HS-27A (cell line): Measurements from ENCODE around the gene FAM118B.

ENCODE experiments used
- DNase-seq: peaks from one replicate; pipeline ENCODE4 v3.0.0-alpha.2; 2012; ENCODE audit warnings: low read depth, missing footprints

The FAM118B gene

DNA sequence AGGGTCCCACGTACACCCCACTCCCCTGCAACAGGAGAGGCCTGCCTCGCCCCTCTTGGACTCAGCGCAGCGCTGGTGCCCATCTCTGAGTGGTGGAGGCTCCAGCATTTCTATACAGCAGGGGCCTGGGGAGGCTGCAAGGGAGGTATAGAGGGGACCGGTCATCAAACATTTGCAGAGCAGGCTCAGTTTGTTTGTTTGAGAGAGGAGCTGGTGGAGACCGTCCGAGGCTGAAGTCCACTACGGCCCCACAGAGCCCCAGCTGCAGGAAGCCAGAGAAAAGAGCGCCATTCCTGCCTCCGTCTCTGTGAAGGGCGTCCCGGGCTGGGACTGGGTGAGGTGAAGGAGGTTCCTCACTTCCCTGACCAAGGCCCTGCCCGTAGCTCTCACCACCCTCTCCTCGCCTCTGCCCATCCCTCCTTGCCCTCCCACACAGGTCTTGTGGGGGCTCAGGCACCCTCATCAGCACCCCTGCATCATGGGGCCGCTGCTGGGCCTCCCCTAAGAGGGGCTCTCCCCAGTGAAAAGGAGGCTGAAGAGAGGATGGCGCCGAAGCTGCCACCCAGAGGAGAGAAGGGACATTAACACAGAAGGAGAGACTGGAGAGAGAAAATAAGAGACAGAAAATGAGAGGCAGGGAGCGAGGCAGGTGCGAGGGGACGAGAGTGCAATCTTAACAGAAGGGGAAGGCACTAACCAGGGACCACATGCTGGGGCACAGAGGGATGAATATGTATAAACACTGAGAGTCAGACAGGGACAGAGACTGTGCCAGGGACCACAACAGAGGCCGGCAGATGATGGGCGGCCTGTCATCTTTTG is 24.7 kb upstream of the FAM118B start:
- no peak for DNase-seq

DNA sequence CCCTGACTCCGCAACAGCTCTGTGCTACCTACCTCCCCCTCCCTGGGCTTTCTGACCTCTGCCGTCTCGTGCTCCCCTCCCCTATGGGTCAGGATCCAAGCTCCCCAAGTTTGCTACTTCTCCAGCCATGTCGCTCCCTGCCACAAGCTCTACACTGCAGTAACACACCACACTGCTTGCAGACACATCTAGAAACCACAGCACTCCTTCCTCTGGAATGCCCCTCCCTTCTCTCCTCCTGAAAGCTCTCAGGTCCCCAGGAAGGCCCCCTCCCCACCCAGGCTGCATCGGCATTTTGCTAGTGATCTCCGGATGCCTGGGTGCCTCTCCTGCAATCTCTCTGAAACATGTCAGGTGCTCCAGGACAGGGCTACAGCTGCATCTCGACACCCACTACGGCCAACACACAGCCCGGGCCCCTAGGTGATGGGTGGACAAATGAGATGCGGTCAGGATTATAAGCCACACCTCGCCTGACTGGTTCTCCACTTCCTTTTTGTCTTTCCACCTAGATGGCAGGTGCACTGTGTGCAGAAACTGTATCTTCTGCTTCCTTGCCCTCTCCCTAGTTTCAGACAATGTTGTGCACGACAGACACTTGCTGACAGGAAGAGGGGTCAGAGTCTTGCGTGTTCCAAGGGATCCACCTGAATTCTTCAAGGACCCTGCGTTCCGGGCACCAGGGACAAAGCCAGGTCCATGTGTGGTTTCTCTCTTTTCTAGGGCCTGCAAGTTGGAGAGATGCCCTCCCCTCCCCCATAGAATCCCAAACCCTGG is 23.1 kb upstream of the FAM118B start:
- DNase-seq, result no peak

GRCh38 chr11:126189109-126189929 is 22.3 kb upstream of the FAM118B start:
- no peak for DNase-seq

DNA sequence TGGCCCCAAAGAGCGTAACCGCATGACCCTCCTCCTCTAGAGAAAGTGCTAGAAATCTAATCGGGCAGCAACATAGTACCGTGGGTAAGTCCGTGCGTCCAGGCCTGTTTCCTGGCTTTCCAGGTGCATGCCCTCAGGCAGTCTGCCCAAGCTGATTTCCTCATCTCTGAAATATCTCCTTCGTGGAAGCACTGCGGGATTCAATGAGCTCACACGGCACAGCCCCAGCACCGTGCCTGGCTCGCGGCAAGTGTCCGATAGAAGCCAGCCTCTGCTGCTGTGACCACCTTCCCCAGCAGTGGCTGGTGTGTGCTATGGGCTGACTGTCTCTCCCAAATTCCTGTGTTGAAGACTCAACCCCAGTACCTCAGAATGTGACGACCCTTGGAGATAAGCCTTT is 20.8 kb upstream of the FAM118B start:
- no peak for DNase-seq

DNA sequence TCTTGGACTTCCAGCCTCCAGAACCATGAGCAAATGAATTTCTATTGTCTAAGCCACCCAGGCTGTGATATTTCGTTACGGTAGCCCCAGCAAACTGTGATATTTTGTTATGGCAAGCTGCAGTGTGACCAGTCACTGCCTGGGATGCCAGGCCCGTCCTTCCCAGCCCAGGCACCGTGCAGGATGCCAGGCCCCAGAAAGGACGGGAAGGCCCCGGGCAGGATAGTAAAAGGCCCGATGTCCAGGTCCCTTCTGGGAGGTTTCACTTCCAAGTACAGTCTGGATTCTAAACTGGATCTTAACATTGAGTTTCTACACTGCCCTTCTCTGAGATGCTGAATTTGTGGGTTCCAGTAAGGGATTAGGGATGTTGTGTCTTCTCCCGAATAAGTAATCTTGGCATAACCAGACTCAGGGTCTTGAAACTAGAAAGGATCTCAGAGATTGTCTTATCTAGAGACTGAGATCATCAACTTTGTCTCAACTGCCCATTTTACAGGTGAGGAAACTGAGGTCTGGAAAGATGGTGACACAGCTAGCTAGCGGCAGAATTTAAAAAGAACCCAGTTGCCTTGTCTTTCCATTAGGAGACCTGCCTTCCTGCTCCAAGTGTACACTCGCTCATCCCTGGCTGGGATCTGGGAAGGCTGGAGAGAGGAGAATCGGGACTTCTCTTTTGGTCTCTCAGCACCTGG is 20.1 kb upstream of the FAM118B start:
- no peak for DNase-seq

- DNase-seq, result no peak
These were observed 19.2 kb upstream of the FAM118B start for GRCh38 chr11:126192361-126192760.

- DNase-seq, result no peak
These were observed 18.5 kb upstream of the FAM118B start for GRCh38 chr11:126193038-126193478.

GRCh38 chr11:126194121-126194543 is 17.4 kb upstream of the FAM118B start:
- DNase-seq, result no peak

- DNase-seq, result no peak
These were observed 16.5 kb upstream of the FAM118B start for GRCh38 chr11:126195119-126195518.

DNA sequence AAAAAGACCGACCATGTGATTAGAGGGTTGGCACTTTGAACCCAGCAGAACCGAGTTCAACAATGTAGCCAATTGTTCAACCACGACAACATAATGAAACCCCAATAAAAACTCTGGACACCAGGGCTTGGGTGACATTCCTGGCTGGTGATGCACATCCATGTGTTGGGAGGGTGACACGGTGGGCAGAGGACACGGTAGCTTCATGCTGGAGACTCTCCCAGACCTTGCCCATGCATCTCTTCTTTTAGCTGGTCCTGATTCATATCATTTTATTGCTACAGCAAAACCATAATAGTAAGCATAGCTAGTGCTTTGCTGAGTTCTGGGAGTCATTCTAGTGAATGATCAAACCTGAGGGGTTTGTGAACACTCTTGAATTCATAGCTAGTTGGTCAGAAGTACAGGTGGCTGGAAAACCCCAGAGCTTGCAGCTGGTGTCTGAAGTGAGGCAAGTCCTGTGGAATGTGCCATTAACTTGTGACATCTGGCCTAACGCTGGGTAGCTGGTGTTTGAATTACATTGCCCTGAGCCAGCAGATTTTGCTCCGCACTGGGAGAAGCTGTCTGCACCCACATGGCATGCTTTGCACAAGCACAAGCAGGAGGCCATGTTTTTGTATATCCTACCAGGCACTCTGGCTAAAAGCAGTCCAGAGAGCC is 14.2 kb upstream of the FAM118B start:
- no peak for DNase-seq

DNA sequence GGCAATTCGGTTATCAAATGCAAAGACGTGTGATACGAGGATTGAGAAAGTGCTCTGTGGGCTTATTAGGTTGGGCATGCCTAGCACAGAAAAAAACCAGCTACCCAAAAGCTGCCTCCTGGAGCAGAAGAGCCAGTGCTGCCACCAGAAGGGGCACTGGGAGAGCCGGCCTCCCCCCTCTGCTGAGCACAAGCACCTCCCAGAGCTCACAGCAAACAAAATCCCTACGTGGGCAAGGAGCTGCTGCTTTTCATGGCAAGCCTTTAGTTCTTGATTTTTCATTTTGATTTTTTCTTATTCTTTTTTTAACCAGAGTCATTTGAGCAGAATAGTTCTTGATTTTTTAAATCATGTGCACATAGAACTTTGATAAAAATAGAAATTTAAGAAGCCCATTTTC is 12.9 kb upstream of the FAM118B start:
- DNase-seq, result no peak

- DNase-seq, result no peak
These were observed 8.8 kb upstream of the FAM118B start for GRCh38 chr11:126202646-126203359.

GRCh38 chr11:126205359-126205758 is 6.2 kb upstream of the FAM118B start:
- DNase-seq, result no peak

- DNase-seq, result no peak
These were observed 3.7 kb upstream of the FAM118B start for GRCh38 chr11:126207896-126208295.

- no peak for DNase-seq
These were observed 729 bp upstream of the FAM118B start for GRCh38 chr11:126210871-126211235.

DNA sequence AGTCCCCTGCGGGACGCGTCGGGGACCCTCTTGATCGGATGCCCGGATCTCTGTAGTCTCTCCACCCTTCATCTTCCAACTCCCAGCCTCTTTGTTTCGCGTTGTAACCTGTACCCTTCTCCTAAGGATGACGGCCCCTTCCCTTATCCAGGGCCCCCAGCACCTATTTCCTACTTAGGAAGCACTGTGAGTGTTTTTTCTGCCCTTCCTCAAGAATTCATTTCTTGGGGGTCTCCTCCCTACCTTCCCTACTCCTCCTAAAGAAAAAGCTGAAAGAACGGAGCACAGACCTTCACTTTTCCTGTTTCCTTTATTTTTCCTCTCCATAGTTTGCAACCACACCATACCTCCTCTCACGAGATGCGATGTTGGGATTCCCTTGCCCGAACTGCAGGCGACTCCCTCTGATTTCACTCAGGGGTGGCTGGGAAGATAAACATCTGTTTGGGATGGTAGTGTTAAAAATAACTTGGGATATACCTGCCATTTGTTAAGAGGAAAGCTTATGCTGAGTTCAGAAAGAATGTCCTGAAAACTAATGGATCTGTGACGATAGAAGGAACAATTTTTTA is 593 bp downstream of the FAM118B start:
- DNase-seq, result no peak

GRCh38 chr11:126214441-126214840 is 2.9 kb downstream of the FAM118B start:
- no peak for DNase-seq

GRCh38 chr11:126214841-126215240 is 3.3 kb downstream of the FAM118B start:
- no peak for DNase-seq

- DNase-seq, result no peak
These were observed 5.1 kb downstream of the FAM118B start for GRCh38 chr11:126216526-126217305.
